Activated CD8-positive, alpha-beta T cell treated with anti-CD3 and anti-CD28 coated beads for 36 hours (primary cell): ENCODE results near the gene RPLP1. TPM values are rescaled to one million over a fixed set of nuclear protein-coding genes. Genes with fewer than 3 reads are reported as not detected.

Source experiments
- ATAC-seq: fragments of 200-7000 bp; cut with Tn5 transposase; one replicate; pipeline ENCODE4 v1.10.0; 2021; ENCODE audit warnings: mild to moderate bottlenecking, moderate library complexity
- CTCF ChIA-PET: fragments of 350-600 bp; sonication (Branson Sonifier 250); formaldehyde crosslinking; loops from one replicate; lab custom pipeline; 2021; ENCODE audit warnings: antibody characterized with exemption; lab: Charles Lee
- POLR2A ChIA-PET: fragments of 350-600 bp; sonication (Branson Sonifier 250); formaldehyde crosslinking; loops from one replicate; lab custom pipeline; 2021; ENCODE audit warnings: antibody characterized with exemption; lab: Charles Lee
- DNase-seq: peaks from one replicate; pipeline ENCODE4 v3.0.0-alpha.2; 2020
- H3K27ac Mint-ChIP-seq: one replicate; pipeline ENCODE4 v1.8.0; 2021; ENCODE audit warnings: mild to moderate bottlenecking, mixed read lengths
- H3K27me3 Mint-ChIP-seq: one replicate; pipeline ENCODE4 v1.8.0; 2021; ENCODE audit warnings: mixed read lengths
- H3K36me3 Mint-ChIP-seq: one replicate; pipeline ENCODE4 v1.8.0; 2021; ENCODE audit warnings: low read depth, mixed read lengths
- H3K4me1 Mint-ChIP-seq: one replicate; pipeline ENCODE4 v1.8.0; 2021; ENCODE audit warnings: low read depth, mixed read lengths
- H3K4me3 Mint-ChIP-seq: one replicate; pipeline ENCODE4 v1.8.0; 2021; ENCODE audit warnings: mild to moderate bottlenecking, moderate library complexity, mixed read lengths
- H3K9me3 Mint-ChIP-seq: one replicate; pipeline ENCODE4 v1.8.0; 2021; ENCODE audit warnings: mixed read lengths
- intact Hi-C: fragments of 100-400 bp; cut with micrococcal nuclease; formaldehyde crosslinking; loops from one replicate; pipeline ENCODE4 v1.10.0; 2022
- total RNA-seq, 2 experiments: library from RNA; stranded (reverse); gene quantifications; one replicate each; pipeline ENCODE4 v1.2.3, GENCODE V29; 2021
- TF ChIP-seq, protein P1 (sequence below): fragments of 200-600 bp; IDR thresholded peaks from one replicate; pipeline ENCODE4 v1.8.0; 2022; ENCODE audit warnings: antibody characterized with exemption, mild to moderate bottlenecking

RPLP1 gene
- total RNA-seq, 2 experiments from 2014 or later: 2,583 to 2,701 TPM

DNA sequence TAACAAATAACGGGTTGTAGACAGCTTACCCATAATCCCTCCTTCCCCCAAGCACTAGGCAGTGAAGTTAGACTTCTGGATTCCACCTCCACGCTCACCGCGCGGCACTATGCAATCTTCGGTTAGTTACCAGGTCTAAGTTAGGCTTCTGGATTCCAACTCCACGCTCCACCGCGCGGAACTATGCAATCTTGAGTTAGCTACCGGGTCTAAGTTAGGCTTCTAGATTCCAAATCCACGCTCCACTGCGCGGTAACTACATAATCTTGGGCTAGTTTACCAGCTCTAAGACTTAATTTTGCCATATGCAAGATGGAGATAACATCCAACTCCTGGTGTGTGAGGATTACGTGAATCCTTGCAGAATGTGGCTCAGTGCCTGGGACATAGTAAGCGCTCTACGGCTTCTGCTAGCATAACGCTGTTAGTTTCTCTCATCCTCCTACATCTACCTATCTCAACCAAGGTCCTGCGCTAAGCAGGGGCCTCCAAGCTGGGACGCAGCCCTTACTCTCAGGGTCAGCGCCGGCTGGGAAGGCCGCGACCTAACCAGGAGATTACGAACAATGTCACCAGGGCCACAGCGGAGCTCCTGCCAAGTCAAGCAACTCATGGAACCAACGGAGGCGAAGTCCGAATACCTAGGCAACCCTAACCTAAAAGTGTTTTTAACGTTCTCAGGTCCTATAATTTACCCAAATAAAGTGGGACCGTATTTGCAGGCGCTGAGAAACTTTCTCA is 497 bp upstream of the RPLP1 start:
- TF ChIP-seq, protein P1, sequence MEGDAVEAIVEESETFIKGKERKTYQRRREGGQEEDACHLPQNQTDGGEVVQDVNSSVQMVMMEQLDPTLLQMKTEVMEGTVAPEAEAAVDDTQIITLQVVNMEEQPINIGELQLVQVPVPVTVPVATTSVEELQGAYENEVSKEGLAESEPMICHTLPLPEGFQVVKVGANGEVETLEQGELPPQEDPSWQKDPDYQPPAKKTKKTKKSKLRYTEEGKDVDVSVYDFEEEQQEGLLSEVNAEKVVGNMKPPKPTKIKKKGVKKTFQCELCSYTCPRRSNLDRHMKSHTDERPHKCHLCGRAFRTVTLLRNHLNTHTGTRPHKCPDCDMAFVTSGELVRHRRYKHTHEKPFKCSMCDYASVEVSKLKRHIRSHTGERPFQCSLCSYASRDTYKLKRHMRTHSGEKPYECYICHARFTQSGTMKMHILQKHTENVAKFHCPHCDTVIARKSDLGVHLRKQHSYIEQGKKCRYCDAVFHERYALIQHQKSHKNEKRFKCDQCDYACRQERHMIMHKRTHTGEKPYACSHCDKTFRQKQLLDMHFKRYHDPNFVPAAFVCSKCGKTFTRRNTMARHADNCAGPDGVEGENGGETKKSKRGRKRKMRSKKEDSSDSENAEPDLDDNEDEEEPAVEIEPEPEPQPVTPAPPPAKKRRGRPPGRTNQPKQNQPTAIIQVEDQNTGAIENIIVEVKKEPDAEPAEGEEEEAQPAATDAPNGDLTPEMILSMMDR: no peak
- H3K4me3 Mint-ChIP-seq: peak overlapping the region; percentile 99
- ChIA-PET CTCF (interaction anchor here (0.6 to 4.2 kb wide), 10 partner anchors 11 to 51 kb away, joined by 3 to 40 read pairs (median 4); no protein-coding TSS in a partner anchor), POLR2A (interaction anchor here (0.8 to 7.2 kb wide), 21 partner anchors 9 to 1040 kb away, joined by 3 to 225 read pairs (median 5); partner anchors contain the start of genes GLCE, KIF23 and TLE3)
- H3K36me3 Mint-ChIP-seq: peaks cover 52% of the 10 kb centered on the region
- DNase-seq (peak; percentile 48), ATAC-seq (peak; percentile 46)
- intact Hi-C loops: no loop called here
- peak overlapping the region; percentile 99 for H3K27ac Mint-ChIP-seq
- no peaks in the 10 kb centered on the region for H3K9me3 Mint-ChIP-seq
- peaks cover 24% of the 10 kb centered on the region for H3K4me1 Mint-ChIP-seq
- H3K27me3 Mint-ChIP-seq: no peaks in the 10 kb centered on the region

DNA sequence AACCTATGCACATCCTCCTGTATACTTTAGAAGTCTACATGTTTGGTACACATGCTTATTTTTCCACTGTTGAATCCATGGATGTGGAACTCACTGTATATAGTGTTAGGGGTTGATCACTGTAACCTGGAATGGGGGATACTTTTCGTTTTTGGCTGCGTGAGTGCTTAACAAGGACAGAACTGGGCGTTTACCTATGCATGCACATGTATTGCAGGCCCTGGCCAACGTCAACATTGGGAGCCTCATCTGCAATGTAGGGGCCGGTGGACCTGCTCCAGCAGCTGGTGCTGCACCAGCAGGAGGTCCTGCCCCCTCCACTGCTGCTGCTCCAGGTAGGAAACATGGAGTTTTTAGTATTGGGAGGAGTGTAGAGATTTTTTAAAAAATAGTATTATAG is 2.3 kb downstream of the RPLP1 start:
- Mint-ChIP-seq H3K4me1 (peaks cover 26% of the 10 kb centered on the region), H3K27ac (peak overlapping the region; percentile 71), H3K36me3 (peaks cover 47% of the 10 kb centered on the region), H3K27me3 (no peaks in the 10 kb centered on the region), H3K9me3 (no peaks in the 10 kb centered on the region), H3K4me3 (peak overlapping the region; percentile 99)
- ChIA-PET POLR2A (interaction anchor here (0.6 to 7.2 kb wide), 3 partner anchors 10 to 1080 kb away, joined by 3 to 225 read pairs (median 37); partner anchors contain the start of gene TLE3), CTCF (interaction anchor here (1.9 to 4.2 kb wide), 3 partner anchors 8 to 24 kb away, joined by 7 to 40 read pairs (median 8); no protein-coding TSS in a partner anchor)
- TF ChIP-seq, protein P1: no peak
- no peak for ATAC-seq
- DNase-seq: no peak
- intact Hi-C loops: no loop called here

DNA sequence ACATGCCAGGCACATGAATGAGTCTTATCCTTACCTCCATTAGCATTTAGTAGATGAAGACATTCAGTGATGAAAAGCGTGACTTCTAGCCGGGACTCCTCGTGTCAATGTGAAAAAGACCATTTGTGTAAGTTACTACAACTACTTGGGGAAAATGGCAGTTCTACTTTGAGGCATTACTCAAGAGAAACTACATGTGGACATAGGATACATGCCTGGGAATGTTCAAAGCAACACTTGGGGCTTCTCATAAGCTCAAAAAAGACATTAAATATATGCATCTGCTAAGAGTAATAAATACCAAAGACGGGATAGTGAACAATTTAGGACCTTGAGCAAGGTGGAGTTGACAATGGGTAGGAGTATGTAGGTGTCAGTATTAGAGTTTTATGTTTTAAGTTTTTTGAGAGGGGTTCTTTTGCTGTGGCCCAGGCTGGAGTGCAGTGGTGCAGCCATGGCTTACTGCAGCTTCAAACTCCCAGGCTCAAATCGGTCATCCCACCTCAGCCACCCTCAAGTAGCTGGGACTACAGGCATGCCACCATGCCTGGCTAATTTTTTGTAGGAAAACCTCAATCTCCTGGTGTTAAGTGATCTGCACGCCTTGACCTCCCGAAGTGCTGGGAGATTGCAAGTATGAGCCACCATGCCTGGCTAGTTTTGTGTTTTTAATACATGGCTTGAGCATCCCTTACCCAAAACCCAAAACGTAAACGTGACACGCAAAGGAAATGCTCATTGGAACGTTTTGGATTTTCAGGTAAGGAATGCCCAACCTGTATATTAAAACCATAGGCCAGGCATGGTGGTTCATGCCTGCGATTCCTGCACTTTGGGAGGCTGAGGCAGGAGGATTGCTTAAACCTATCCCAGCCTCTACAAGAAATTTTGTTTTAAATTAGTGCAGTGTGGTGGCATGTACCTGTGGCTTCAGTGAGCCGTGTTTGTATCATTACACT is 3.9 kb downstream of the RPLP1 start:
- Mint-ChIP-seq H3K4me3 (peak overlapping the region; percentile 99), H3K27ac (peak overlapping the region; percentile 30), H3K9me3 (no peaks in the 10 kb centered on the region), H3K4me1 (peaks cover 30% of the 10 kb centered on the region), H3K27me3 (no peaks in the 10 kb centered on the region), H3K36me3 (peaks cover 47% of the 10 kb centered on the region)
- ATAC-seq (no peak), DNase-seq (no peak)
- ChIA-PET POLR2A (interaction anchor here (0.6 to 7.2 kb wide), 6 partner anchors 9 to 641 kb away, joined by 3 to 225 read pairs (median 4); partner anchors contain the start of gene TLE3), CTCF (interaction anchor here (1.2 to 2.1 kb wide), 3 partner anchors 9 to 19 kb away, joined by 5 to 8 read pairs (median 7); no protein-coding TSS in a partner anchor)
- TF ChIP-seq, protein P1: no peak
- intact Hi-C loops: no loop called here

DNA sequence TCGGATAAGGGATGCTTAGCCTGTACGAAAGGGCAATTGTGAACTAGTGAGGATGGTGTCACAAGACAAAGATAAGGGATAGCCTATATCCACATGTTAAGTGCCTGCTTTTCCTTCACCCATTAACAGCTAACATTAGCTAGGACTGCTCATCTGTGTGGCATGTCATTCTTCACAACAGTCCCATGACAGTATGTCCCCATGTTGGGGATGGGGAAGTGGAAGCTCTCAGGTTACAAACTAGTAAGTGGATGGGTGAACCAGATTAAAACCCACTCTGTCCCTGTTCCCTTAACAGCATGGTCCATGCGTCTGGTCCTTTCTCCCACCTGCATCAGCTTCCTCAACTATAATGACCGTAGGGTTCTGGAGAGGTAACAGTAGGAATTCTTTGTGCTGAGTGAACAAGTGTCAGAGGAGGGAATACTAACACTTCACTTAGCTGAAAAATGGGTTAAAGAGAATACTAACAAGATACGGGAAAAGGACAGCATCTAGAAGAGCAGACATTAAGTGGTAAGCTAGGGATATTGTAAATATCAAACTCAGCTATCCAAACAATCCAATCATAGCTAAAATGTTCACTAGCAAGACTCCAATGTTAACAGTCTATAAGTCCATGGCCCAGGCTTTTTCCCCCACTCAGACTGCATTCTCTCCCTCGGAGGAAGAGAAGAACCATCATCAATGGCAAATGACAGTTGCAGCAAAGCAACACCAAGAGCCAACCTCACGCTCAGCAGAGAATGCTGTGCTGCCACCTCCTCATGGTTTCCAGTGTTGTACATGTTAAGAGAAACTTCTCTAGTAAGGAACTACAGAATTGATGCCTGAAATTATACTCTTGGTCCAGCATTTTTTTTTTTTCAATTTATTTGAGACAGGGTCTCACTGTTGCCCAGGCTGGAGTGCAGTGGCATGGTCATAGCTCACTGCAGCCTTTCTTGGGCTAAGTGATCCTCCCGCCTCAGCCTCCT is 5.0 kb downstream of the RPLP1 start:
- Mint-ChIP-seq H3K27me3 (no peaks in the 10 kb centered on the region), H3K9me3 (no peaks in the 10 kb centered on the region), H3K4me1 (peaks cover 33% of the 10 kb centered on the region), H3K36me3 (peaks cover 43% of the 10 kb centered on the region), H3K4me3 (no peak overlapping the region), H3K27ac (peak overlapping the region; percentile 47)
- TF ChIP-seq, protein P1: no peak
- ATAC-seq (no peak), DNase-seq (no peak)
- ChIA-PET CTCF (interaction anchor here (1.2 to 2.1 kb wide), 2 partner anchors 8 to 9 kb away, joined by 7 to 8 read pairs; no protein-coding TSS in a partner anchor), POLR2A (interaction anchor here (0.7 to 7.2 kb wide), 2 partner anchors 8 to 39 kb away, joined by 3 to 225 read pairs; no protein-coding TSS in a partner anchor)
- intact Hi-C loops: no loop called here
